GM12878 (cell line): ENCODE data around the gene MSH5. TPM values are rescaled to one million over a fixed set of nuclear protein-coding genes. Genes with fewer than 3 reads are reported as not detected.

ENCODE experiments used
- ATAC-seq: fragments of 200-7000 bp; cut with Tn5 transposase; 3 replicates; pipeline ENCODE4 v1.9.1; 2020; ENCODE audit warnings: mild to moderate bottlenecking, moderate library complexity
- BruUV-seq: library from RNA; stranded (reverse); fragments of 400-500 nt; replicated peaks from 2 replicates; lab custom pipeline; 2021; lab: Mats Ljungman, UMichigan
- CTCF ChIA-PET: fragments of 300-600 bp; sonication (Branson Sonifier 250); formaldehyde crosslinking; extraction: SDS; loops from one replicate; lab custom pipeline; 2021; ENCODE audit warnings: inconsistent platforms; lab: Yijun Ruan, JAX
- POLR2A ChIA-PET: fragments of 350-600 bp; formaldehyde crosslinking; extraction: SDS; loops from one replicate; lab custom pipeline; 2021; ENCODE audit warnings: inconsistent platforms; lab: Charles Lee
- RAD21 ChIA-PET: fragments of 300-600 bp; sonication (Branson Sonifier 250); formaldehyde crosslinking; loops from one replicate; lab custom pipeline; 2023; ENCODE audit warnings: antibody characterized with exemption; ENCODE audit not compliant: unreplicated experiment; lab: Charles Lee
- SMC1A ChIA-PET: fragments of 300-600 bp; sonication (Branson Sonifier 250); formaldehyde crosslinking; loops from one replicate; lab custom pipeline; 2023; ENCODE audit not compliant: unreplicated experiment, uncharacterized antibody; lab: Charles Lee
- DNase-seq: peaks from one replicate; pipeline ENCODE4 v3.0.0-alpha.2; 2011; ENCODE audit warnings: low read depth, low spot score
- FAIRE-seq: peaks from 3 replicates; lab custom pipeline; 2011; peaks lifted over from hg19 to GRCh38; lab: Jason Lieb, UNC
- H2AFZ ChIP-seq: 2 replicates; pipeline ENCODE4 v1.6.0; 2011; ENCODE audit warnings: low read depth, low read length, control low read depth; ENCODE audit not compliant: control insufficient read depth
- H3K27ac ChIP-seq: 2 replicates; pipeline ENCODE4 v1.5.1; 2011; ENCODE audit warnings: control low read depth; ENCODE audit not compliant: control insufficient read depth, insufficient read depth
- H3K27me3 ChIP-seq, 2 experiments: replicated peaks in 1 of 2; 2 replicates each; pipeline versions ENCODE4 v1.6.0 to v1.6.1; 2011; ENCODE audit warnings: low read length in 1 of 2; ENCODE audit not compliant: control insufficient read depth in 2 of 2, insufficient read depth in 2 of 2
- H3K36me3 ChIP-seq, 2 experiments: 2 replicates each; pipeline ENCODE4 v1.5.1; 2011; ENCODE audit warnings: low read length in 1 of 2; ENCODE audit not compliant: control insufficient read depth in 2 of 2, insufficient read depth in 2 of 2
- H3K4me1 ChIP-seq: 2 replicates; pipeline ENCODE4 v1.6.1; 2011; ENCODE audit warnings: mild to moderate bottlenecking, low read length, moderate library complexity, mixed read lengths; ENCODE audit not compliant: control insufficient read depth, insufficient read depth
- H3K4me2 ChIP-seq: 2 replicates; pipeline ENCODE4 v1.6.0; 2011; ENCODE audit warnings: control low read depth; ENCODE audit not compliant: control insufficient read depth, insufficient read depth
- H3K4me3 ChIP-seq: fragments of 200-600 bp; sonication (generic); 2 replicates; pipeline ENCODE4 v1.5.1; 2016
- H3K79me2 ChIP-seq: 2 replicates; pipeline ENCODE4 v1.6.0; 2011; ENCODE audit warnings: low read length; ENCODE audit not compliant: control insufficient read depth, insufficient read depth
- H3K9ac ChIP-seq: 2 replicates; pipeline ENCODE4 v1.8.0; 2011; ENCODE audit warnings: low read length, control low read depth, mixed read lengths; ENCODE audit not compliant: control insufficient read depth, insufficient read depth
- H3K9me3 ChIP-seq: replicated peaks from 3 replicates; pipeline ENCODE4 v1.5.1; 2011; ENCODE audit warnings: mild to moderate bottlenecking, low read length; ENCODE audit not compliant: control insufficient read depth, insufficient read depth
- H4K20me1 ChIP-seq: 2 replicates; pipeline ENCODE4 v1.6.0; 2011; ENCODE audit not compliant: control insufficient read depth, insufficient read depth
- DPF2 ChIP-seq: fragments of 450-650 bp; IDR thresholded peaks from 2 replicates; pipeline ENCODE4 v1.6.1; 2017; ENCODE audit warnings: mild to moderate bottlenecking
- EP300 ChIP-seq, 2 experiments: fragments of 150-350 bp in 1 of 2; IDR thresholded peaks; 2 replicates each; pipeline ENCODE4 v1.6.1; 2011 to 2012; ENCODE audit warnings: low read depth in 2 of 2, low read length in 2 of 2, borderline replicate concordance in 1 of 2, improper control_type of control experiment in 1 of 2, inconsistent platforms in 1 of 2; ENCODE audit not compliant: control insufficient read depth in 1 of 2
- IKZF2 ChIP-seq, 2 experiments: fragments of 450-650 bp; IDR thresholded peaks; 2 replicates each; pipeline ENCODE4 v1.6.1; 2017; ENCODE audit warnings: mild to moderate bottlenecking in 2 of 2, moderate library complexity in 2 of 2
- LARP7 ChIP-seq: fragments of 450-650 bp; IDR thresholded peaks from 2 replicates; pipeline ENCODE4 v1.6.1; 2017; ENCODE audit warnings: mild to moderate bottlenecking
- MEF2B ChIP-seq: fragments of 450-650 bp; IDR thresholded peaks from 2 replicates; pipeline ENCODE4 v1.6.1; 2018; ENCODE audit warnings: mild to moderate bottlenecking, moderate library complexity; ENCODE audit not compliant: partially characterized antibody, poor library complexity, severe bottlenecking
- MTA3 ChIP-seq: IDR thresholded peaks from 2 replicates; pipeline ENCODE4 v1.6.1; 2012; ENCODE audit warnings: low read length, inconsistent platforms, borderline replicate concordance
- NBN ChIP-seq: fragments of 450-650 bp; IDR thresholded peaks from 2 replicates; pipeline ENCODE4 v1.6.1; 2016
- RB1 ChIP-seq: fragments of 450-650 bp; formaldehyde crosslinking; IDR thresholded peaks from 2 replicates; pipeline ENCODE4 v1.6.1; 2017; ENCODE audit warnings: mild to moderate bottlenecking, borderline replicate concordance
- SMC3 ChIP-seq: IDR thresholded peaks from 2 replicates; pipeline ENCODE4 v1.6.1; 2011; ENCODE audit warnings: low read length, improper control_type of control experiment, borderline replicate concordance
- YY1 ChIP-seq: IDR thresholded peaks from 2 replicates; pipeline ENCODE4 v1.6.1; 2011; ENCODE audit warnings: low read depth, mild to moderate bottlenecking, low read length
- WGBS: methylation state at CpG from one replicate; pipeline ENCODE4 v1.1.6; 2016; ENCODE audit warnings: low lambda C conversion rate; ENCODE audit not compliant: insufficient replicate concordance, insufficient coverage; ENCODE audit errors: missing lambda C conversion rate; 5-methylcytosine and 5-hydroxymethylcytosine counted together
- in situ Hi-C: fragments of 300-500 bp; cut with MboI; formaldehyde crosslinking; loops from 9 replicates; pipeline ENCODE4 v1.14.3; 2018; ENCODE audit warnings: mixed read lengths
- intact Hi-C: fragments of 100-400 bp; cut with micrococcal nuclease; formaldehyde crosslinking; loops from one replicate; pipeline ENCODE4 v1.14.2; 2022; ENCODE audit not compliant: unreplicated experiment
- polyA plus RNA-seq, 11 experiments: library from polyadenylated mRNA; depleted of rRNA in 4 of 11; unstranded in 6 of 11; stranded (reverse) in 5 of 11; fragments of >200 nt; fragmentation: Nextera tagmentation in 4 of 11; fragmentation: Illumina TruSeq in 1 of 11; extraction: Ambion mirVana in 4 of 11; extraction: Trizol in 1 of 11; gene quantifications; 1 replicate in 1 of 11; 2 replicates in 10 of 11; pipeline versions ENCODE4 v1.2.1 to v1.2.3, GENCODE V29; 2011 to 2016; ENCODE audit warnings: inconsistent platforms in 2 of 11, missing spikeins in 2 of 11, low read depth in 1 of 11
- total RNA-seq, 4 experiments: library from RNA; depleted of rRNA in 3 of 4; stranded (reverse); fragments of >200 nt in 3 of 4; fragmentation: Illumina TruSeq in 1 of 4; extraction: Trizol in 1 of 4; gene quantifications; 2 replicates each; pipeline versions ENCODE4 v1.2.1 to v1.2.3, GENCODE V29; 2013 to 2021
- TF ChIP-seq, protein P1 (sequence below): fragments of 450-650 bp; IDR thresholded peaks from 2 replicates; pipeline ENCODE4 v1.6.1; 2016; ENCODE audit warnings: mild to moderate bottlenecking, moderate library complexity, borderline replicate concordance
- TF ChIP-seq, protein P2 (sequence below): fragments of 450-650 bp; IDR thresholded peaks from 2 replicates; pipeline ENCODE4 v1.6.1; 2016; ENCODE audit warnings: mild to moderate bottlenecking
- TF ChIP-seq, protein P3 (sequence below): fragments of 450-650 bp; conservative IDR thresholded peaks from 2 replicates; pipeline ENCODE4 v1.6.1; 2017; ENCODE audit warnings: mild to moderate bottlenecking, moderate library complexity

MSH5 gene
- total and polyA plus RNA-seq, 10 of the 15 experiments (the other 5 are each of a cell fraction or from before 2014, with no cell fraction given): 9.1 to 52.7 (median 30.0) TPM

DNA sequence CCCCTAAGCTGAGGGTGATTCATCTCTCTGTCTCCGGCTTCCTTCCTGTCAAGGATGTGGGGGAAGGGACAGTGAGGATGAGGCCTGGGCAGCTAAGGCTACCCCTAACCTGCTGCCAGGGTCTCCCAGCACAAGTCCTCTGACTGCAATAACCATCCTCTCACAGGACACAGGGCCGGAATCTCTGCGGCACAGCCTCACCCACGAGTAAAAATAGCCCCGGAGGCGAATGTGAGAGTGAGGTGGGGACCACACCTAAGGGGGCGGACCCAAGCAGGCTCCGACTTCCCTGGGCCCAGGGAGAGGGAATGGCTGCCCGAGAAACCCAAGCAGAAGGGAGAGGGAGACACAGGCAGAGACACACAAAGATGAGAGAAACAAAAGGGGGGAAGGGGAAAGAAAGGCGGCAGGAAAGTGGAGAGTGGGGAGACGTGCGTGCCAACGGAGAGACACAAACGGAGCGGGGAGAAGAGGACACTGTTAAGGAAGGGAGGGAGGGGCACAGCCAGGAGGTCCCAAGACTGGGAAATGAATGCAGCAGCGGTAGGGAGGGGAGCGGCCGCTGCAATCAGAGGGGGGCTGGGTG, 4.9 kb upstream of the MSH5 start:
- H3K9ac ChIP-seq: peak overlapping the region; percentile 98
- ChIA-PET RAD21 (interaction anchor here (1.0 to 5.6 kb wide), 6 partner anchors 35 to 95 kb away, joined by 4 to 53 read pairs (median 10); partner anchors contain the start of genes HSPA1A, HSPA1B and HSPA1L), SMC1A (interaction anchor here (0.6 to 6.3 kb wide), 11 partner anchors 11 to 98 kb away, joined by 3 to 42 read pairs (median 3); partner anchors contain the start of genes C6orf47, LSM2, LY6G5C and MPIG6B), POLR2A (interaction anchor here (0.6 to 9.7 kb wide), 12 partner anchors 21 to 1523 kb away, joined by 3 to 158 read pairs (median 4); partner anchors contain the start of genes HSPA1A, HSPA1B, HSPA1L and LSM2), CTCF (interaction anchor here (0.5 to 15.8 kb wide), 9 partner anchors 11 to 154 kb away, joined by 3 to 208 read pairs (median 3); partner anchors contain the start of gene VARS1)
- H3K9me3 ChIP-seq: no peaks in the 10 kb centered on the region
- peaks cover 26% of the 10 kb centered on the region for H3K4me1 ChIP-seq
- H3K79me2 ChIP-seq: peaks cover 40% of the 10 kb centered on the region
- in situ Hi-C loops: no loop called here
- no peak overlapping the region; the same call in 1 of the 2 replicates for H2AFZ ChIP-seq
- intact Hi-C loops: loop anchor here (5.0 kb wide), 2 partner anchors 53 to 68 kb away; partner anchors contain the start of genes CSNK2B, LY6G5B and LY6G5C
- peak overlapping the region; percentile 99 for H3K4me2 ChIP-seq
- FAIRE-seq: peak; percentile 56
- H3K4me3 ChIP-seq: peak overlapping the region; percentile 100
- H3K27ac ChIP-seq: peak overlapping the region; percentile 99
- peak; percentile 35 for ATAC-seq
- peaks cover 6 to 13% of the 10 kb centered on the region in 2 experiments; a peak in 3 of 4 replicates for H3K36me3 ChIP-seq
- H3K27me3 ChIP-seq: no peaks in the 10 kb centered on the region
- BruUV-seq: no TSS peak
- WGBS: 3% methylated on average over 18 of the region's 18 CpGs
- peak; percentile 60 for DNase-seq
- H4K20me1 ChIP-seq: 0 out of 2 replicates have a peak, but pooled peaks cover 4% of the 10 kb centered on the region
- TF ChIP-seq, protein P1, sequence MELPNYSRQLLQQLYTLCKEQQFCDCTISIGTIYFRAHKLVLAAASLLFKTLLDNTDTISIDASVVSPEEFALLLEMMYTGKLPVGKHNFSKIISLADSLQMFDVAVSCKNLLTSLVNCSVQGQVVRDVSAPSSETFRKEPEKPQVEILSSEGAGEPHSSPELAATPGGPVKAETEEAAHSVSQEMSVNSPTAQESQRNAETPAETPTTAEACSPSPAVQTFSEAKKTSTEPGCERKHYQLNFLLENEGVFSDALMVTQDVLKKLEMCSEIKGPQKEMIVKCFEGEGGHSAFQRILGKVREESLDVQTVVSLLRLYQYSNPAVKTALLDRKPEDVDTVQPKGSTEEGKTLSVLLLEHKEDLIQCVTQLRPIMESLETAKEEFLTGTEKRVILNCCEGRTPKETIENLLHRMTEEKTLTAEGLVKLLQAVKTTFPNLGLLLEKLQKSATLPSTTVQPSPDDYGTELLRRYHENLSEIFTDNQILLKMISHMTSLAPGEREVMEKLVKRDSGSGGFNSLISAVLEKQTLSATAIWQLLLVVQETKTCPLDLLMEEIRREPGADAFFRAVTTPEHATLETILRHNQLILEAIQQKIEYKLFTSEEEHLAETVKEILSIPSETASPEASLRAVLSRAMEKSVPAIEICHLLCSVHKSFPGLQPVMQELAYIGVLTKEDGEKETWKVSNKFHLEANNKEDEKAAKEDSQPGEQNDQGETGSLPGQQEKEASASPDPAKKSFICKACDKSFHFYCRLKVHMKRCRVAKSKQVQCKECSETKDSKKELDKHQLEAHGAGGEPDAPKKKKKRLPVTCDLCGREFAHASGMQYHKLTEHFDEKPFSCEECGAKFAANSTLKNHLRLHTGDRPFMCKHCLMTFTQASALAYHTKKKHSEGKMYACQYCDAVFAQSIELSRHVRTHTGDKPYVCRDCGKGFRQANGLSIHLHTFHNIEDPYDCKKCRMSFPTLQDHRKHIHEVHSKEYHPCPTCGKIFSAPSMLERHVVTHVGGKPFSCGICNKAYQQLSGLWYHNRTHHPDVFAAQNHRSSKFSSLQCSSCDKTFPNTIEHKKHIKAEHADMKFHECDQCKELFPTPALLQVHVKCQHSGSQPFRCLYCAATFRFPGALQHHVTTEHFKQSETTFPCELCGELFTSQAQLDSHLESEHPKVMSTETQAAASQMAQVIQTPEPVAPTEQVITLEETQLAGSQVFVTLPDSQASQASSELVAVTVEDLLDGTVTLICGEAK: peak; percentile 26; the same call in 1 of the 2 replicates
- TF ChIP-seq LARP7 (peak; percentile 69; the same call in 1 of the 2 replicates), EP300 (IDR thresholded peaks at IDR 0.05; ENCODE audit: borderline replicate concordance in 1 of 2, control insufficient read depth in 1 of 2, low read depth in 2 of 2, low read length in 2 of 2) (0 out of 4 replicates have a peak, but pooled peaks of 1 of the 2 experiments have one; percentile 6), NBN (peak; percentile 45), DPF2 (0 out of 2 replicates have a peak, but pooled peaks have one; percentile 61), MTA3 (no peak), MEF2B (peak; percentile 84), YY1 (peak; percentile 55; the same call in 1 of the 2 replicates), RB1 (0 out of 2 replicates have a peak, but pooled peaks have one; percentile 11), SMC3 (0 out of 2 replicates have a peak, but pooled peaks have one; percentile 1), IKZF2 (IDR thresholded peaks at IDR 0.05) (peak in 1 of 2 experiments; percentile 8; a peak in 3 of 4 replicates)
- TF ChIP-seq, protein P2, sequence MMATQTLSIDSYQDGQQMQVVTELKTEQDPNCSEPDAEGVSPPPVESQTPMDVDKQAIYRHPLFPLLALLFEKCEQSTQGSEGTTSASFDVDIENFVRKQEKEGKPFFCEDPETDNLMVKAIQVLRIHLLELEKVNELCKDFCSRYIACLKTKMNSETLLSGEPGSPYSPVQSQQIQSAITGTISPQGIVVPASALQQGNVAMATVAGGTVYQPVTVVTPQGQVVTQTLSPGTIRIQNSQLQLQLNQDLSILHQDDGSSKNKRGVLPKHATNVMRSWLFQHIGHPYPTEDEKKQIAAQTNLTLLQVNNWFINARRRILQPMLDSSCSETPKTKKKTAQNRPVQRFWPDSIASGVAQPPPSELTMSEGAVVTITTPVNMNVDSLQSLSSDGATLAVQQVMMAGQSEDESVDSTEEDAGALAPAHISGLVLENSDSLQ: peak; percentile 70
- TF ChIP-seq, protein P3, sequence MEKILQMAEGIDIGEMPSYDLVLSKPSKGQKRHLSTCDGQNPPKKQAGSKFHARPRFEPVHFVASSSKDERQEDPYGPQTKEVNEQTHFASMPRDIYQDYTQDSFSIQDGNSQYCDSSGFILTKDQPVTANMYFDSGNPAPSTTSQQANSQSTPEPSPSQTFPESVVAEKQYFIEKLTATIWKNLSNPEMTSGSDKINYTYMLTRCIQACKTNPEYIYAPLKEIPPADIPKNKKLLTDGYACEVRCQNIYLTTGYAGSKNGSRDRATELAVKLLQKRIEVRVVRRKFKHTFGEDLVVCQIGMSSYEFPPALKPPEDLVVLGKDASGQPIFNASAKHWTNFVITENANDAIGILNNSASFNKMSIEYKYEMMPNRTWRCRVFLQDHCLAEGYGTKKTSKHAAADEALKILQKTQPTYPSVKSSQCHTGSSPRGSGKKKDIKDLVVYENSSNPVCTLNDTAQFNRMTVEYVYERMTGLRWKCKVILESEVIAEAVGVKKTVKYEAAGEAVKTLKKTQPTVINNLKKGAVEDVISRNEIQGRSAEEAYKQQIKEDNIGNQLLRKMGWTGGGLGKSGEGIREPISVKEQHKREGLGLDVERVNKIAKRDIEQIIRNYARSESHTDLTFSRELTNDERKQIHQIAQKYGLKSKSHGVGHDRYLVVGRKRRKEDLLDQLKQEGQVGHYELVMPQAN: 0 out of 2 replicates have a peak, but pooled peaks have one; percentile 38
